IMR-90 (cell line): ENCODE results near the gene RBM45. TPM values are rescaled to one million over a fixed set of nuclear protein-coding genes. Genes with fewer than 3 reads are reported as not detected.
"Not testable (repeated sequence)": the region's sequence is repeated elsewhere in the genome, so short reads cannot be mapped to it uniquely, and the experiment has no call there.

ENCODE experiments used
- ATAC-seq: fragments of 200-7000 bp; cut with Tn5 transposase; 2 replicates; pipeline ENCODE4 v1.9.1; 2020; ENCODE audit warnings: low read depth, mild to moderate bottlenecking, moderate library complexity
- BruUV-seq: library from RNA; stranded (reverse); fragments of 400-500 nt; replicated peaks from 2 replicates; lab custom pipeline; 2021; lab: Mats Ljungman, UMichigan
- CTCF ChIA-PET: fragments of 300-600 bp; formaldehyde crosslinking; extraction: SDS; loops from one replicate; lab custom pipeline; 2021; ENCODE audit warnings: antibody characterized with exemption; lab: Yijun Ruan, JAX
- POLR2A ChIA-PET: fragments of 300-600 bp; sonication (Branson Sonifier 250); formaldehyde crosslinking; loops from one replicate; lab custom pipeline; 2022; ENCODE audit warnings: antibody characterized with exemption; ENCODE audit not compliant: unreplicated experiment; lab: Charles Lee
- DNase-seq: peaks from one replicate; pipeline ENCODE4 v3.0.0; 2013
- H2AFZ ChIP-seq: replicated peaks from 2 replicates; pipeline ENCODE3; 2013; ENCODE audit warnings: low read length, mild to moderate bottlenecking; ENCODE audit not compliant: poor library complexity
- H2AK5ac ChIP-seq: 2 replicates; pipeline ENCODE4 v1.6.1; 2013; ENCODE audit warnings: low read depth, low read length, inconsistent platforms
- H2AK9ac ChIP-seq: replicated peaks from 2 replicates; pipeline ENCODE3; 2013; ENCODE audit warnings: mild to moderate bottlenecking, low read depth, low read length, moderate library complexity; ENCODE audit not compliant: poor library complexity
- H2BK120ac ChIP-seq: 2 replicates; pipeline ENCODE4 v1.6.1; 2013; ENCODE audit warnings: low read depth, low read length, inconsistent platforms
- H2BK15ac ChIP-seq: 3 replicates; pipeline ENCODE4 v1.6.1; 2013; ENCODE audit warnings: low read depth, low read length, inconsistent platforms
- H2BK20ac ChIP-seq: 2 replicates; pipeline ENCODE4 v1.6.1; 2013; ENCODE audit warnings: low read depth, mild to moderate bottlenecking, inconsistent platforms, low read length, moderate library complexity
- H2BK5ac ChIP-seq: 2 replicates; pipeline ENCODE4 v1.6.1; 2013; ENCODE audit warnings: mild to moderate bottlenecking, low read depth, low read length, inconsistent platforms; ENCODE audit not compliant: poor library complexity, severe bottlenecking
- H3K14ac ChIP-seq: replicated peaks from 2 replicates; pipeline ENCODE4 v1.6.1; 2013; ENCODE audit warnings: low read depth, low read length, inconsistent platforms
- H3K18ac ChIP-seq: 2 replicates; pipeline ENCODE4 v1.6.1; 2013; ENCODE audit warnings: low read depth, low read length, control low read depth
- H3K23ac ChIP-seq: 2 replicates; pipeline ENCODE4 v1.6.1; 2013; ENCODE audit warnings: low read depth, low read length, inconsistent platforms
- H3K27ac ChIP-seq: 2 replicates; pipeline ENCODE4 v1.5.1; 2013; ENCODE audit warnings: mild to moderate bottlenecking, control low read depth, low read length; ENCODE audit not compliant: insufficient read depth
- H3K27me3 ChIP-seq: 2 replicates; pipeline ENCODE4 v1.6.1; 2013; ENCODE audit warnings: low read length; ENCODE audit not compliant: control insufficient read depth, insufficient read depth
- H3K36me3 ChIP-seq: 2 replicates; pipeline ENCODE4 v1.6.1; 2013; ENCODE audit warnings: low read length, mixed read lengths; ENCODE audit not compliant: control insufficient read depth, insufficient read depth
- H3K4ac ChIP-seq: 2 replicates; pipeline ENCODE4 v1.6.1; 2013; ENCODE audit warnings: low read depth, low read length, inconsistent platforms
- H3K4me1 ChIP-seq: 2 replicates; pipeline ENCODE4 v1.6.1; 2013; ENCODE audit warnings: low read length, mixed read lengths; ENCODE audit not compliant: control insufficient read depth, insufficient read depth
- H3K4me2 ChIP-seq: 2 replicates; pipeline ENCODE4 v1.6.1; 2013; ENCODE audit warnings: low read depth, mild to moderate bottlenecking, control low read depth, low read length, moderate library complexity
- H3K4me3 ChIP-seq: 2 replicates; pipeline ENCODE4 v1.5.1; 2013; ENCODE audit warnings: low read depth, mild to moderate bottlenecking, control low read depth, low read length, moderate library complexity; ENCODE audit not compliant: insufficient read depth
- H3K56ac ChIP-seq: 2 replicates; pipeline ENCODE4 v1.6.1; 2013; ENCODE audit warnings: low read length, inconsistent platforms; ENCODE audit not compliant: insufficient read depth; ENCODE audit errors: extremely low read depth
- H3K79me1 ChIP-seq, 2 experiments: 2 replicates each; pipeline ENCODE4 v1.6.1; 2013; ENCODE audit warnings: low read length in 2 of 2, inconsistent platforms in 1 of 2, low read depth in 1 of 2
- H3K9ac ChIP-seq: 2 replicates; pipeline ENCODE4 v1.6.1; 2013; ENCODE audit warnings: low read depth, low read length, control low read depth
- H3K9me1 ChIP-seq: 2 replicates; pipeline ENCODE4 v1.6.1; 2013; ENCODE audit warnings: low read length, inconsistent platforms; ENCODE audit not compliant: insufficient read depth
- H3K9me3 ChIP-seq: 2 replicates; pipeline ENCODE4 v1.6.1; 2013; ENCODE audit warnings: low read length; ENCODE audit not compliant: control insufficient read depth, insufficient read depth
- H4K20me1 ChIP-seq: 2 replicates; pipeline ENCODE4 v1.6.1; 2013; ENCODE audit warnings: low read length, inconsistent platforms; ENCODE audit not compliant: insufficient read depth
- H4K5ac ChIP-seq: 2 replicates; pipeline ENCODE4 v1.6.1; 2013; ENCODE audit warnings: mild to moderate bottlenecking, low read depth, low read length, control low read depth
- H4K8ac ChIP-seq, 2 experiments: 2 replicates each; pipeline ENCODE4 v1.6.1; 2013; ENCODE audit warnings: low read depth in 2 of 2, low read length in 2 of 2, control low read depth in 1 of 2, inconsistent platforms in 1 of 2
- H4K91ac ChIP-seq: 2 replicates; pipeline ENCODE4 v1.6.1; 2013; ENCODE audit warnings: low read depth, low read length, inconsistent platforms; ENCODE audit not compliant: insufficient read depth
- whole genome bisulfite sequencing, 2 experiments: methylation state at CpG; one replicate each; pipeline versions ENCODE4 v1.1.5 to v1.1.7; 2013; ENCODE audit warnings: missing lambda C conversion rate in 2 of 2; ENCODE audit not compliant: insufficient read length in 1 of 2; ENCODE audit errors: extremely low coverage in 2 of 2; 5-methylcytosine and 5-hydroxymethylcytosine counted together
- dilution Hi-C: fragments of 300-500 bp; cut with HindIII; formaldehyde crosslinking; loops from one replicate; pipeline ENCODE4 v1.14.3; 2018; ENCODE audit warnings: low sequenced_read_pairs; ENCODE audit not compliant: unreplicated experiment
- in situ Hi-C: fragments of 300-500 bp; cut with MboI; formaldehyde crosslinking; loops from 3 replicates; pipeline ENCODE4 v1.14.3; 2019; ENCODE audit warnings: low sequenced_read_pairs, inconsistent platforms, mixed read lengths
- intact Hi-C: fragments of 100-400 bp; cut with micrococcal nuclease; formaldehyde crosslinking; loops from 2 replicates; pipeline ENCODE4 v1.10.0; 2022
- polyA plus RNA-seq, 3 experiments: library from polyadenylated mRNA; depleted of rRNA; stranded (reverse); fragments of >200 nt; gene quantifications; 2 replicates each; pipeline ENCODE4 v1.2.3, GENCODE V29; 2012; ENCODE audit warnings: low replicate concordance in 1 of 3
- total RNA-seq: library from RNA; depleted of rRNA; stranded (reverse); fragments of >200 nt; gene quantifications from 2 replicates; pipeline ENCODE4 v1.2.3, GENCODE V29; 2012

Gene RBM45
- total and polyA plus RNA-seq, 2 of the 4 experiments (the other 2 are of a cell fraction), result 10.3 to 17.9 TPM

GRCh38 chr2:178153878-178154277, 41.6 kb downstream of the RBM45 start:
- H2BK15ac ChIP-seq, H3K79me1 ChIP-seq, H3K4ac ChIP-seq, H3K27me3 ChIP-seq, H3K14ac ChIP-seq, H4K8ac ChIP-seq, H4K91ac ChIP-seq, H3K4me3 ChIP-seq, H3K9me3 ChIP-seq, H3K9me1 ChIP-seq, H3K9ac ChIP-seq, H2BK5ac ChIP-seq, dilution Hi-C loops, H2AFZ ChIP-seq, H3K36me3 ChIP-seq, H2AK5ac ChIP-seq, H3K4me1 ChIP-seq, H3K23ac ChIP-seq, ATAC-seq, H2BK20ac ChIP-seq, BruUV-seq, in situ Hi-C loops, H2AK9ac ChIP-seq, H4K5ac ChIP-seq, H3K56ac ChIP-seq, H3K18ac ChIP-seq, H3K27ac ChIP-seq, H4K20me1 ChIP-seq, intact Hi-C loops, DNase-seq, H3K4me2 ChIP-seq, POLR2A ChIA-PET, CTCF ChIA-PET, H2BK120ac ChIP-seq: not testable (repeated sequence)
- no CpG with 5 or more reads among the region's 1 CpG for WGBS, 2 experiments
